GM19467 (cell line): ENCODE results near the gene NLRC3.
A peak's percentile ranks its signal among the peaks of the same experiment; 100 is the strongest.
"Not testable (repeated sequence)": the region's sequence is repeated elsewhere in the genome, so short reads cannot be mapped to it uniquely, and the experiment has no call there.

Experiments used
- ATAC-seq: cut with Tn5 transposase; IDR thresholded peaks from one replicate; pipeline ENCODE4 v1.9.1; 2021; ENCODE audit warnings: mild to moderate bottlenecking, moderate library complexity; ENCODE audit not compliant: unreplicated experiment

The NLRC3 gene

GRCh38 chr16:3577302-3577752 is at the start of gene NLRC3:
TSS of gene NLRC3 (minus strand) at chr16:3577403. CDS start at chr16:3565036, 12,367 bp downstream.
- ATAC-seq: no peak

GRCh38 chr16:3625911-3626732 is 48.9 kb upstream of the NLRC3 start:
- ATAC-seq: no peak

GRCh38 chr16:3625331-3625730 is 48.1 kb upstream of the NLRC3 start:
- ATAC-seq: no peak

GRCh38 chr16:3623642-3624041 is 46.4 kb upstream of the NLRC3 start:
- ATAC-seq: no peak

GRCh38 chr16:3618769-3619141 is 41.6 kb upstream of the NLRC3 start:
- ATAC-seq: no peak

- ATAC-seq: no peak
Measured at GRCh38 chr16:3612510-3613466, 35.6 kb upstream of the NLRC3 start.

- ATAC-seq: peak; percentile 82
Measured at GRCh38 chr16:3611146-3611975, 34.2 kb upstream of the NLRC3 start, which contains the start of gene SLX4. TSS of gene SLX4 (minus strand) at chr16:3611606. CDS start at chr16:3608964, 2,642 bp downstream.

- no peak for ATAC-seq
Measured at GRCh38 chr16:3610698-3611145, 33.5 kb upstream of the NLRC3 start.

GRCh38 chr16:3609895-3610697 is 32.9 kb upstream of the NLRC3 start:
- no peak for ATAC-seq

GRCh38 chr16:3608976-3609375 is 31.8 kb upstream of the NLRC3 start:
- not testable (repeated sequence) for ATAC-seq

- ATAC-seq: no peak
Measured at GRCh38 chr16:3608069-3608468, 30.9 kb upstream of the NLRC3 start.

GRCh38 chr16:3607634-3608033 is 30.4 kb upstream of the NLRC3 start:
- ATAC-seq: no peak

GRCh38 chr16:3607161-3607560 is 30.0 kb upstream of the NLRC3 start:
- ATAC-seq: no peak

GRCh38 chr16:3606441-3606840 is 29.2 kb upstream of the NLRC3 start:
- ATAC-seq: no peak

GRCh38 chr16:3602320-3602653 is 25.1 kb upstream of the NLRC3 start:
- no peak for ATAC-seq

- no peak for ATAC-seq
Measured at GRCh38 chr16:3601614-3602319, 24.6 kb upstream of the NLRC3 start.

- no peak for ATAC-seq
Measured at GRCh38 chr16:3599922-3600321, 22.7 kb upstream of the NLRC3 start.

GRCh38 chr16:3599121-3599520 is 21.9 kb upstream of the NLRC3 start:
- no peak for ATAC-seq

- ATAC-seq: no peak
Measured at GRCh38 chr16:3598236-3598635, 21.0 kb upstream of the NLRC3 start.
